Measurements from ENCODE around the gene CLEC20A.

Gene CLEC20A

GRCh38 chr1:178528953-178529335, 32.2 kb upstream of the CLEC20A start:
- Histone ChIP-seq H3K4me1 (ENCODE audit: control insufficient read depth, insufficient read depth, low read length) (peaks cover 4% of the 10 kb centered on the region), H3K27ac (ENCODE audit: low read length) (no peak overlapping the region), H3K9me3 (ENCODE audit: control insufficient read depth in 2 of 2, low read length in 2 of 2) (no peaks in the 10 kb centered on the region), H3K4me3 (ENCODE audit: low read length in 2 of 2) (no peak overlapping the region), H3K27me3 (ENCODE audit: control insufficient read depth in 1 of 2, insufficient read depth in 2 of 2, low read length in 2 of 2) (peaks cover 0 to 2% of the 10 kb centered on the region in 2 donors), H3K9ac (ENCODE audit: low read length in 2 of 2) (no peak overlapping the region), H3K36me3 (ENCODE audit: control insufficient read depth in 2 of 2, insufficient read depth in 2 of 2, low read length in 2 of 2) (no peaks in the 10 kb centered on the region)

- peaks cover 4% of the 10 kb centered on the region for H3K4me1 ChIP-seq (ENCODE audit: control insufficient read depth, insufficient read depth, low read length)
- no peak overlapping the region for H3K9ac ChIP-seq (ENCODE audit: low read length in 2 of 2)
- no peaks in the 10 kb centered on the region for H3K9me3 ChIP-seq (ENCODE audit: control insufficient read depth in 2 of 2, low read length in 2 of 2)
- peaks cover 0 to 2% of the 10 kb centered on the region in 2 donors for H3K27me3 ChIP-seq (ENCODE audit: control insufficient read depth in 1 of 2, insufficient read depth in 2 of 2, low read length in 2 of 2)
- H3K4me3 ChIP-seq (ENCODE audit: low read length in 2 of 2): no peak overlapping the region
- no peaks in the 10 kb centered on the region for H3K36me3 ChIP-seq (ENCODE audit: control insufficient read depth in 2 of 2, insufficient read depth in 2 of 2, low read length in 2 of 2)
- no peak overlapping the region for H3K27ac ChIP-seq (ENCODE audit: low read length)
Observed at GRCh38 chr1:178528228-178528952, 31.6 kb upstream of the CLEC20A start.

GRCh38 chr1:178527117-178527516, 30.4 kb upstream of the CLEC20A start:
- no peak overlapping the region for H3K27ac ChIP-seq (ENCODE audit: low read length)
- no peak overlapping the region for H3K9ac ChIP-seq (ENCODE audit: low read length in 2 of 2)
- peaks cover 4% of the 10 kb centered on the region for H3K4me1 ChIP-seq (ENCODE audit: control insufficient read depth, insufficient read depth, low read length)
- H3K9me3 ChIP-seq (ENCODE audit: control insufficient read depth in 2 of 2, low read length in 2 of 2): no peaks in the 10 kb centered on the region
- H3K4me3 ChIP-seq (ENCODE audit: low read length in 2 of 2): no peak overlapping the region
- H3K36me3 ChIP-seq (ENCODE audit: control insufficient read depth in 2 of 2, insufficient read depth in 2 of 2, low read length in 2 of 2): no peaks in the 10 kb centered on the region
- H3K27me3 ChIP-seq (ENCODE audit: control insufficient read depth in 1 of 2, insufficient read depth in 2 of 2, low read length in 2 of 2): peaks cover 0 to 2% of the 10 kb centered on the region in 2 donors

- Histone ChIP-seq H3K4me3 (ENCODE audit: low read length in 2 of 2) (no peak overlapping the region), H3K27ac (ENCODE audit: low read length) (no peak overlapping the region), H3K9ac (ENCODE audit: low read length in 2 of 2) (no peak overlapping the region), H3K9me3 (ENCODE audit: control insufficient read depth in 2 of 2, low read length in 2 of 2) (no peaks in the 10 kb centered on the region), H3K27me3 (ENCODE audit: control insufficient read depth in 1 of 2, insufficient read depth in 2 of 2, low read length in 2 of 2) (peaks cover 0 to 1% of the 10 kb centered on the region in 2 donors), H3K36me3 (ENCODE audit: control insufficient read depth in 2 of 2, insufficient read depth in 2 of 2, low read length in 2 of 2) (no peaks in the 10 kb centered on the region), H3K4me1 (ENCODE audit: control insufficient read depth, insufficient read depth, low read length) (no peaks in the 10 kb centered on the region)
Observed at GRCh38 chr1:178521241-178521640, 24.5 kb upstream of the CLEC20A start.

- no peaks in the 10 kb centered on the region for H3K36me3 ChIP-seq (ENCODE audit: control insufficient read depth in 2 of 2, insufficient read depth in 2 of 2, low read length in 2 of 2)
- H3K9me3 ChIP-seq (ENCODE audit: control insufficient read depth in 2 of 2, low read length in 2 of 2): no peaks in the 10 kb centered on the region
- no peak overlapping the region for H3K4me3 ChIP-seq (ENCODE audit: low read length in 2 of 2)
- H3K27me3 ChIP-seq (ENCODE audit: control insufficient read depth in 1 of 2, insufficient read depth in 2 of 2, low read length in 2 of 2): peaks cover 0 to 3% of the 10 kb centered on the region in 2 donors
- no peaks in the 10 kb centered on the region for H3K4me1 ChIP-seq (ENCODE audit: control insufficient read depth, insufficient read depth, low read length)
- no peak overlapping the region for H3K27ac ChIP-seq (ENCODE audit: low read length)
- H3K9ac ChIP-seq (ENCODE audit: low read length in 2 of 2): no peak overlapping the region
Observed at GRCh38 chr1:178520803-178521202, 24.0 kb upstream of the CLEC20A start.

- Histone ChIP-seq H3K27ac (ENCODE audit: low read length) (no peak overlapping the region), H3K9ac (ENCODE audit: low read length in 2 of 2) (no peak overlapping the region), H3K4me3 (ENCODE audit: low read length in 2 of 2) (no peak overlapping the region), H3K27me3 (ENCODE audit: control insufficient read depth in 1 of 2, insufficient read depth in 2 of 2, low read length in 2 of 2) (peaks cover 0 to 3% of the 10 kb centered on the region in 2 donors), H3K9me3 (ENCODE audit: control insufficient read depth in 2 of 2, low read length in 2 of 2) (no peaks in the 10 kb centered on the region), H3K36me3 (ENCODE audit: control insufficient read depth in 2 of 2, insufficient read depth in 2 of 2, low read length in 2 of 2) (no peaks in the 10 kb centered on the region), H3K4me1 (ENCODE audit: control insufficient read depth, insufficient read depth, low read length) (no peaks in the 10 kb centered on the region)
Observed at GRCh38 chr1:178518894-178519293, 22.1 kb upstream of the CLEC20A start.

- H3K27ac ChIP-seq (ENCODE audit: low read length): no peak overlapping the region
- no peaks in the 10 kb centered on the region for H3K9me3 ChIP-seq (ENCODE audit: control insufficient read depth in 2 of 2, low read length in 2 of 2)
- no peak overlapping the region for H3K9ac ChIP-seq (ENCODE audit: low read length in 2 of 2)
- no peak overlapping the region for H3K4me3 ChIP-seq (ENCODE audit: low read length in 2 of 2)
- peaks cover 0 to 3% of the 10 kb centered on the region in 2 donors for H3K27me3 ChIP-seq (ENCODE audit: control insufficient read depth in 1 of 2, insufficient read depth in 2 of 2, low read length in 2 of 2)
- H3K4me1 ChIP-seq (ENCODE audit: control insufficient read depth, insufficient read depth, low read length): no peaks in the 10 kb centered on the region
- no peaks in the 10 kb centered on the region for H3K36me3 ChIP-seq (ENCODE audit: control insufficient read depth in 2 of 2, insufficient read depth in 2 of 2, low read length in 2 of 2)
Observed at GRCh38 chr1:178516110-178516509, 19.3 kb upstream of the CLEC20A start.

GRCh38 chr1:178513278-178513983, 16.7 kb upstream of the CLEC20A start:
- Histone ChIP-seq H3K27me3 (ENCODE audit: control insufficient read depth in 1 of 2, insufficient read depth in 2 of 2, low read length in 2 of 2) (peaks cover 0 to 3% of the 10 kb centered on the region in 2 donors), H3K4me1 (ENCODE audit: control insufficient read depth, insufficient read depth, low read length) (no peaks in the 10 kb centered on the region), H3K4me3 (ENCODE audit: low read length in 2 of 2) (no peak overlapping the region), H3K36me3 (ENCODE audit: control insufficient read depth in 2 of 2, insufficient read depth in 2 of 2, low read length in 2 of 2) (no peaks in the 10 kb centered on the region), H3K9me3 (ENCODE audit: control insufficient read depth in 2 of 2, low read length in 2 of 2) (no peaks in the 10 kb centered on the region), H3K9ac (ENCODE audit: low read length in 2 of 2) (no peak overlapping the region), H3K27ac (ENCODE audit: low read length) (no peak overlapping the region)

- Histone ChIP-seq H3K36me3 (ENCODE audit: control insufficient read depth in 2 of 2, insufficient read depth in 2 of 2, low read length in 2 of 2) (no peaks in the 10 kb centered on the region), H3K27ac (ENCODE audit: low read length) (no peak within 1 kb of the TSS), H3K4me1 (ENCODE audit: control insufficient read depth, insufficient read depth, low read length) (no peaks in the 10 kb centered on the region), H3K4me3 (ENCODE audit: low read length in 2 of 2) (no peak within 1 kb of the TSS), H3K9me3 (ENCODE audit: control insufficient read depth in 2 of 2, low read length in 2 of 2) (no peaks in the 10 kb centered on the region), H3K9ac (ENCODE audit: low read length in 2 of 2) (no peak within 1 kb of the TSS), H3K27me3 (ENCODE audit: control insufficient read depth in 1 of 2, insufficient read depth in 2 of 2, low read length in 2 of 2) (peaks cover 0 to 3% of the 10 kb centered on the region in 2 donors)
Observed at GRCh38 chr1:178512566-178513277, 16.0 kb upstream of the CLEC20A start, which contains the start of gene TEX35. TSS of gene TEX35 (plus strand) at chr1:178513109. CDS start at chr1:178513189, 80 bp downstream.

GRCh38 chr1:178510155-178510554, 13.4 kb upstream of the CLEC20A start:
- H3K9ac ChIP-seq (ENCODE audit: low read length in 2 of 2): no peak overlapping the region
- H3K27ac ChIP-seq (ENCODE audit: low read length): no peak overlapping the region
- no peak overlapping the region for H3K4me3 ChIP-seq (ENCODE audit: low read length in 2 of 2)
- H3K9me3 ChIP-seq (ENCODE audit: control insufficient read depth in 2 of 2, low read length in 2 of 2): no peaks in the 10 kb centered on the region
- no peaks in the 10 kb centered on the region for H3K36me3 ChIP-seq (ENCODE audit: control insufficient read depth in 2 of 2, insufficient read depth in 2 of 2, low read length in 2 of 2)
- no peaks in the 10 kb centered on the region for H3K4me1 ChIP-seq (ENCODE audit: control insufficient read depth, insufficient read depth, low read length)
- H3K27me3 ChIP-seq (ENCODE audit: control insufficient read depth in 1 of 2, insufficient read depth in 2 of 2, low read length in 2 of 2): no peaks in the 10 kb centered on the region
